AG09309 (cell line): Measurements from ENCODE around the gene FCF1.

ENCODE experiments used
- DNase-seq: peaks from one replicate; pipeline ENCODE4 v3.0.0-alpha.2; 2010; ENCODE audit warnings: low read depth
- H3K4me3 ChIP-seq: 2 replicates; pipeline ENCODE4 v1.5.1; 2011; ENCODE audit warnings: mild to moderate bottlenecking, low read depth, low read length, moderate library complexity; ENCODE audit not compliant: control insufficient read depth
- CTCF ChIP-seq: IDR thresholded peaks from 2 replicates; pipeline ENCODE4 v1.5.1; 2011; ENCODE audit warnings: mild to moderate bottlenecking, low read depth, low read length, inconsistent platforms; ENCODE audit not compliant: insufficient read depth, control insufficient read depth; ENCODE audit errors: missing control alignments

The FCF1 gene

DNA sequence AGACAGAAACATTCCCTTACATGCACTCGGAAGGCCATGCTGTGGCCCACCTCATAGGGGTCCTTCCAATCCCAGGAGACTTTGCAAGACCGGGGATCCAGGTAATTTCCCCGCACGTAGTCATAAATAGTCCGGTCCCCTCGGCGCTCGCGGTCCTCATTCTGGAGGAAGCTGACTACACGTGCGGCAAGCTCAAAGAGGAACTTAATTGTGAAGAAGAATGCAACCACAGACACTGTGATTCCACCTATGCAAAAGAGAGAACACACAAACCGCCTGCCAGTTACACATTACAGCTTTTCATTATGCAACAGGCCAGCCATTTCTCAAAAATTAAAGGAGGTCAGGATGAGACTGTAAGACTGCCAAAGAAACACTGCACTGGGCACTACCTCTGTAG is 28.5 kb upstream of the FCF1 start:
- TF ChIP-seq CTCF = no peak
- H3K4me3 ChIP-seq = no peak overlapping the region
- no peak for DNase-seq

- no peak for TF ChIP-seq CTCF
- H3K4me3 ChIP-seq = no peak overlapping the region
Observed at GRCh38 chr14:74685056-74685455, 27.9 kb upstream of the FCF1 start.

DNA sequence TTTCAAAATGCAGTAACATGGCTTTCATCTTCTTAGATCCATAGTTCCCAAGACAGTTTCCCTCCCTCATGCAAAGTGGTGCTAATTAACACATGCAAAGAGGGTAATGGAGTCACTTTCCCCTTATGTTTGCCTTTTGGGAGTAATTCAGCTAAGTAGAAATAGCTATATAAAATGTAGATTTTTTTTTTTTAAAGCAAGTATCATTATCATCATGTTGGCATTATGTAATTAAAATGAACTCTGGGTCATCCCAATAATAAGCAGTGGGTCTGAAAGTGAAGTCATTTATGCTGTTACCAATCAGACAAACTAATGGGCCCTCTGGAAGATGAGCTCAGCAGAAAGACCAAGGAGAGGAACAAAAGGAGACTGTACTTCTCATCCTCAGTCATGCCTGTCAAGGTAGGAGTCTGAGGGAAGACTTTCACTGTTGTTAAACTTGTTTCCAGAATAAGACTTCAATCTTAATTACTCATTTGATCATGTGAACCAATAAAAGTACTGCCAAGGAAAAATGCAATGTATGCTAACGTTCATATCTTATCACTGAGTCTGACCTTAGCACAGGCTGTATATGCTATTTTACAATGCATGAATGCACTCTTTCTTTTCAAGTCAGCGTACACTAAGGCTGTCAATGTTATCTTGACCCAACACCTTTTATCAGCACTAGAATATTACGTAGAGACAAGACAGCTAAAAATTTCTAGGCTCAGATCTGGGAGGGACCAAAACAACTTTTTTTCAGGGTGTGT is 26.8 kb upstream of the FCF1 start:
- no peak for DNase-seq
- TF ChIP-seq CTCF = no peak

More at GRCh38 chr14:74685056-74685455, 27.9 kb upstream of the FCF1 start:
- DNase-seq = no peak

DNA sequence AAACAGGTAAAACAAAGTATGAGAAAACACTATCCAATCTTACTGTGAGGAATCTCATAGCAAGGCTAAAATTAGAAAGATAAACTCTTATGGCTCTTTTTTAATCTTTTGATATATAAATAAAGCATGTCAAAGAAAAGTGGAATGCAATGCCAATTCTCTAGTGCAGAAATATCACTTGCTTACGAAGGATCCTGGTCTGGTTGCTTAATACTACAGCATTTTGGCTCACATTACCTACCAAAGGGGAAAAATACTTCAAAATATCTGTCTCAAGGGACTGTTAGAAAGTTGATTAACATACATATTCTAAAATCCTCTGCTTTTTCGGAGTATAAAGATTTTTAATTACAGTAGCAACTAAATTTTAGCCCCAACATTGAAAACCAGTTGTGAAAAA is 21.5 kb upstream of the FCF1 start:
- TF ChIP-seq CTCF = no peak
- H3K4me3 ChIP-seq = no peak overlapping the region
- no peak for DNase-seq

More for the DNA sequence above, 26.8 kb upstream of the FCF1 start:
- no peak overlapping the region for H3K4me3 ChIP-seq

- no peak for TF ChIP-seq CTCF
- no peak overlapping the region for H3K4me3 ChIP-seq
- DNase-seq = no peak
Observed at GRCh38 chr14:74693191-74693590, 19.8 kb upstream of the FCF1 start.

- no peak for DNase-seq
- no peak for TF ChIP-seq CTCF
- no peak overlapping the region for H3K4me3 ChIP-seq
Observed at GRCh38 chr14:74695406-74695805, 17.5 kb upstream of the FCF1 start.
